ENCODE results near the gene TBCCD1. TPM values are rescaled to one million over a fixed set of nuclear protein-coding genes. Genes with fewer than 3 reads are reported as not detected.

Gene TBCCD1
- polyA plus RNA-seq, 1 donor (not counting 4 experiments of a cell fraction or from before 2014, with no cell fraction given): 15.8 TPM

GRCh38 chr3:186517218-186517617 is 49.9 kb downstream of the TBCCD1 start:
- no peak for FAIRE-seq
- Histone ChIP-seq H4K20me1 (ENCODE audit: control insufficient read depth, extremely low read depth, insufficient read depth, low read length) (no peaks in the 10 kb centered on the region), H3K9me3 (ENCODE audit: control insufficient read depth, low read depth, low read length) (no peaks in the 10 kb centered on the region), H3K36me3 (ENCODE audit: control insufficient read depth in 2 of 2, extremely low read depth in 1 of 2, insufficient read depth in 2 of 2, low read length in 2 of 2) (no peaks in the 10 kb centered on the region), H3K4me2 (ENCODE audit: control insufficient read depth, extremely low read depth, insufficient read depth, low read depth, low read length) (no peak overlapping the region), H3K27me3 (ENCODE audit: control insufficient read depth, extremely low read depth, insufficient read depth, low read length) (no peaks in the 10 kb centered on the region), H3K4me1 (ENCODE audit: control insufficient read depth, extremely low read depth, insufficient read depth, low read length) (no peaks in the 10 kb centered on the region), H3K9ac (ENCODE audit: control insufficient read depth, extremely low read depth, insufficient read depth, low read length) (no peak overlapping the region), H3K79me2 (ENCODE audit: control insufficient read depth, insufficient read depth, low read length) (no peaks in the 10 kb centered on the region), H3K4me3 (ENCODE audit: control insufficient read depth in 2 of 3, extremely low read depth in 1 of 3, insufficient read depth in 2 of 3, low read depth in 1 of 3, low read length in 3 of 3) (no peak overlapping the region), H3K27ac (ENCODE audit: control insufficient read depth, insufficient read depth, low read length) (no peak overlapping the region), H2AFZ (ENCODE audit: control insufficient read depth, low read length) (no peak overlapping the region), H3K9me1 (ENCODE audit: control insufficient read depth, extremely low read depth, insufficient read depth, low read length) (no peaks in the 10 kb centered on the region)
- TF ChIP-seq CTCF (optimal IDR thresholded peaks at IDR 0.05 in 1 of 3, IDR thresholded peaks at IDR 0.05 in 1 of 3, conservative IDR thresholded peaks at IDR 0.05 in 1 of 3; ENCODE audit: extremely low read depth in 1 of 3, insufficient read depth in 2 of 3, low read length in 3 of 3) (no peak), EZH2 (IDR thresholded peaks at IDR 0.05; ENCODE audit: low read length) (no peak)
- no peak for DNase-seq (ENCODE audit: low read depth, low spot score)
- dilution Hi-C loops (cut with MboI; ENCODE audit: extremely low pct_ligation_motif_present, low sequenced_read_pairs): no loop called here

DNA sequence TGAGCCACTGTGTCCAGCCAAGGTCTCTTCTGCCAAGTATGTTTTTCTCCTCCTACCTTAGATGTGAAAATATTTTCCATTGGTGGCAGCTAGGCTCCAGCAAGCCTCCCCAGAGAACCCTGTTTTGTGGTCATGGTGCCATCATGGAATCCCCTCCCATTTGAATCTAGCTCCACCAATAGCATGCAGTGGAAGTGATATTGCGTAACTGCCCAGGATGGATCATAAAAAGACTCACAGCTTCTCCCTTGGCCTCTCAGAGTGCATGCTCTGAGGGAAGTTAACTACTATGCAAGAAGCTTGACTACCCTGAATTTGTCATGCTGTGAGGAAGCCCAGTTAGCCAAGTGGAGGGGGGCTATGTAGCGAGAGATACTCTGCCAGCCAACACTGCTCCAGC is 50.5 kb downstream of the TBCCD1 start:
- Histone ChIP-seq H3K4me3 (ENCODE audit: control insufficient read depth in 2 of 3, extremely low read depth in 1 of 3, insufficient read depth in 2 of 3, low read depth in 1 of 3, low read length in 3 of 3) (no peak overlapping the region), H4K20me1 (ENCODE audit: control insufficient read depth, extremely low read depth, insufficient read depth, low read length) (no peaks in the 10 kb centered on the region), H3K27me3 (ENCODE audit: control insufficient read depth, extremely low read depth, insufficient read depth, low read length) (no peaks in the 10 kb centered on the region), H3K9ac (ENCODE audit: control insufficient read depth, extremely low read depth, insufficient read depth, low read length) (no peak overlapping the region), H3K79me2 (ENCODE audit: control insufficient read depth, insufficient read depth, low read length) (no peaks in the 10 kb centered on the region), H3K9me3 (ENCODE audit: control insufficient read depth, low read depth, low read length) (no peaks in the 10 kb centered on the region), H3K36me3 (ENCODE audit: control insufficient read depth in 2 of 2, extremely low read depth in 1 of 2, insufficient read depth in 2 of 2, low read length in 2 of 2) (no peaks in the 10 kb centered on the region), H3K4me1 (ENCODE audit: control insufficient read depth, extremely low read depth, insufficient read depth, low read length) (no peaks in the 10 kb centered on the region), H3K4me2 (ENCODE audit: control insufficient read depth, extremely low read depth, insufficient read depth, low read depth, low read length) (no peak overlapping the region), H3K9me1 (ENCODE audit: control insufficient read depth, extremely low read depth, insufficient read depth, low read length) (no peaks in the 10 kb centered on the region), H2AFZ (ENCODE audit: control insufficient read depth, low read length) (no peak overlapping the region), H3K27ac (ENCODE audit: control insufficient read depth, insufficient read depth, low read length) (no peak overlapping the region)
- DNase-seq (ENCODE audit: low read depth, low spot score) (no peak), FAIRE-seq (no peak)
- dilution Hi-C loops (cut with MboI; ENCODE audit: extremely low pct_ligation_motif_present, low sequenced_read_pairs): no loop called here
- TF ChIP-seq CTCF (optimal IDR thresholded peaks at IDR 0.05 in 1 of 3, IDR thresholded peaks at IDR 0.05 in 1 of 3, conservative IDR thresholded peaks at IDR 0.05 in 1 of 3; ENCODE audit: extremely low read depth in 1 of 3, insufficient read depth in 2 of 3, low read length in 3 of 3) (no peak), EZH2 (IDR thresholded peaks at IDR 0.05; ENCODE audit: low read length) (no peak)
